OCI-LY7 (cell line): ENCODE measurements around the gene PET100.

Experiments
- CTCF ChIP-seq: fragments of 200-600 bp; sonication (generic); conservative IDR thresholded peaks from 2 replicates; pipeline ENCODE4 v1.5.1; 2014; ENCODE audit warnings: mild to moderate bottlenecking, antibody characterized with exemption, low read length, moderate library complexity, mixed read lengths
- EZH2phosphoT487 ChIP-seq: fragments of 200-600 bp; sonication (generic); IDR thresholded peaks from 2 replicates; pipeline ENCODE4 v1.6.1; 2018; ENCODE audit warnings: low read depth, borderline replicate concordance, mild to moderate bottlenecking, mixed run types, antibody characterized with exemption, low read length, moderate library complexity, mixed read lengths

- no peak for TF ChIP-seq CTCF
- TF ChIP-seq EZH2phosphoT487 = no peak
Measured at GRCh38 chr19:7648265-7649014, 18.8 kb downstream of the PET100 start.
